WERI-Rb-1 (cell line): ENCODE data around the gene FKBP7.
"Not testable (repeated sequence)": the region's sequence is repeated elsewhere in the genome, so short reads cannot be mapped to it uniquely, and the experiment has no call there.

Experiments
- DNase-seq: peaks from one replicate; pipeline ENCODE4 v3.0.0-alpha.2; 2020
- H3K27ac ChIP-seq: fragments of 250-450 bp; sonication (Bioruptor Pico); 2 replicates; pipeline ENCODE4 v1.5.1; 2020; ENCODE audit warnings: mild to moderate bottlenecking, moderate library complexity
- H3K27me3 ChIP-seq: fragments of 250-450 bp; sonication (Bioruptor Pico); 2 replicates; pipeline ENCODE4 v1.5.1; 2021; ENCODE audit warnings: mild to moderate bottlenecking, low read depth, moderate library complexity; ENCODE audit not compliant: insufficient read depth, severe bottlenecking
- H3K36me3 ChIP-seq: fragments of 250-450 bp; sonication (Bioruptor Pico); 2 replicates; pipeline ENCODE4 v1.5.1; 2020; ENCODE audit warnings: mild to moderate bottlenecking, moderate library complexity
- H3K4me3 ChIP-seq: 2 replicates; pipeline ENCODE4 v1.5.1; 2011; ENCODE audit warnings: low read depth, mild to moderate bottlenecking, control low read depth, low read length
- H3K9me3 ChIP-seq: fragments of 250-450 bp; sonication (Bioruptor Pico); 2 replicates; pipeline ENCODE4 v1.5.1; 2021; ENCODE audit warnings: mild to moderate bottlenecking, moderate library complexity; ENCODE audit not compliant: severe bottlenecking
- CTCF ChIP-seq: IDR thresholded peaks from 2 replicates; pipeline ENCODE4 v1.5.1; 2011; ENCODE audit warnings: low read depth, mild to moderate bottlenecking, control low read depth, inconsistent platforms, low read length

The FKBP7 gene

GRCh38 chr2:178478439-178479274 is at the start of gene FKBP7:
Gene FKBP7 (minus strand): TSS chr2:178478600. CDS start chr2:178478499, 101 bp downstream.
- no peaks in the 10 kb centered on the region for H3K9me3 ChIP-seq
- DNase-seq, result peak; percentile 80
- TF ChIP-seq CTCF, result peak; percentile 65
- H3K27me3 ChIP-seq, result no peaks in the 10 kb centered on the region
- no peaks in the 10 kb centered on the region for H3K36me3 ChIP-seq
- peak within 1 kb of the TSS; percentile 68 for H3K4me3 ChIP-seq
- H3K27ac ChIP-seq, result peak within 1 kb of the TSS; percentile 76

- Histone ChIP-seq H3K4me3 (no peak overlapping the region), H3K27me3 (no peaks in the 10 kb centered on the region), H3K27ac (no peak overlapping the region), H3K9me3 (no peaks in the 10 kb centered on the region), H3K36me3 (peaks cover 7% of the 10 kb centered on the region)
- DNase-seq, result no peak
- TF ChIP-seq CTCF, result no peak
Measured at GRCh38 chr2:178527592-178527991, 49.2 kb upstream of the FKBP7 start.

GRCh38 chr2:178526256-178526655 is 47.9 kb upstream of the FKBP7 start:
- Histone ChIP-seq H3K9me3 (no peaks in the 10 kb centered on the region), H3K27me3 (no peaks in the 10 kb centered on the region), H3K4me3 (no peak overlapping the region), H3K27ac (no peak overlapping the region), H3K36me3 (peaks cover 2% of the 10 kb centered on the region; the same call in 1 of the 2 replicates)
- no peak for DNase-seq
- TF ChIP-seq CTCF, result no peak

- not testable (repeated sequence) for H3K36me3 ChIP-seq, H3K9me3 ChIP-seq, H3K4me3 ChIP-seq, DNase-seq, H3K27me3 ChIP-seq, H3K27ac ChIP-seq
Measured at GRCh38 chr2:178525460-178525859, 47.1 kb upstream of the FKBP7 start.

- not testable (repeated sequence) for H3K9me3 ChIP-seq, DNase-seq, H3K36me3 ChIP-seq, H3K27me3 ChIP-seq, H3K27ac ChIP-seq, H3K4me3 ChIP-seq
Measured at GRCh38 chr2:178525010-178525409, 46.6 kb upstream of the FKBP7 start.

GRCh38 chr2:178523596-178524134 is 45.3 kb upstream of the FKBP7 start:
- H3K27ac ChIP-seq, result no peak overlapping the region
- H3K36me3 ChIP-seq, result no peaks in the 10 kb centered on the region; the same call in 1 of the 2 replicates
- TF ChIP-seq CTCF, result no peak
- no peaks in the 10 kb centered on the region for H3K27me3 ChIP-seq
- H3K9me3 ChIP-seq, result no peaks in the 10 kb centered on the region
- H3K4me3 ChIP-seq, result no peak overlapping the region
- no peak for DNase-seq
